Measurements from ENCODE around the gene IRF6.

- TF ChIP-seq TAF1 (IDR thresholded peaks at IDR 0.05; ENCODE audit: low read depth, low read length) = no peak
- no peak for TF ChIP-seq POLR2AphosphoS5 (IDR thresholded peaks at IDR 0.05; ENCODE audit: low read depth, low read length)
Measured at GRCh38 chr1:209813902-209814301, 8.0 kb upstream of the IRF6 start.
